ENCODE measurements around the gene CDK6.

Gene CDK6

GRCh38 chr7:92569137-92569536 is 267.2 kb downstream of the CDK6 start:
- ATAC-seq: no peak

- ATAC-seq: no peak
These were observed 268.9 kb downstream of the CDK6 start for GRCh38 chr7:92567460-92567859.

DNA sequence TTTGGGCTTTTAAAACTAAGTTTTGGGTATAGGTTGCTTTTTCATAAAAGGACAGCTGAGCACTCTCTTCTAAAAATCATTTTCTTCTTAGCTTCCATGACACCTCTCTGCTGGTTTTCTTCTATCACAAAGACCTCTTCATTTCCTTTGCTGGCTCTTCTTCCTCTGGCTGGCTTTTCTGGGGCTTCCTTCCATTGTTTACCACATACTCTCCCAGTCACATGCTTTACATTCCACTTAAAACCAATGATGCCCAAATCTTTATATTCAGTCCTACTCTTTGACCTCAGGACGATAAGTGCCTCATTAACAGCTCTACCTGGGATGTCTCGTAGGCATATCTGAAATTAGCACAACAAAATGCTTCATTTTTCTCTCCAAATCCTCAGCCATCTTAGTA is 273.0 kb downstream of the CDK6 start:
- ATAC-seq: no peak

DNA sequence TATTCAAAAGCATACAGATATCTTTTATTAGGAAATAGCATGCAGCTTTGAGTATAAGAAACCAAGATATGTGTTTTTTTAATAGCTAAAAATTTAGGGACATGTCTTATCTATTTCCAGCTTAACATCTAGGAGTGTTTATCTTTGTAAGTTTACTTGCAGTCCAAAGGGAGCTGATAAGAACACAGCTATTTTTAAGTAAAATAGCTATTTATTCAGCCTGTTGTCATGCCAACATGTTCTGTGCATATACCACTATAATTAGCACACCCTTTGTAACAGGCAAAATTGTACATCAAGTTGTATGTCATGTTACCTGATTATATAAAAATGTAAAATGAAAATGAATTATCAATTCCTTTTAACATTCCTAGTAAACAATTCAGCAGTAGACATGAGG is 275.8 kb downstream of the CDK6 start:
- ATAC-seq: no peak

DNA sequence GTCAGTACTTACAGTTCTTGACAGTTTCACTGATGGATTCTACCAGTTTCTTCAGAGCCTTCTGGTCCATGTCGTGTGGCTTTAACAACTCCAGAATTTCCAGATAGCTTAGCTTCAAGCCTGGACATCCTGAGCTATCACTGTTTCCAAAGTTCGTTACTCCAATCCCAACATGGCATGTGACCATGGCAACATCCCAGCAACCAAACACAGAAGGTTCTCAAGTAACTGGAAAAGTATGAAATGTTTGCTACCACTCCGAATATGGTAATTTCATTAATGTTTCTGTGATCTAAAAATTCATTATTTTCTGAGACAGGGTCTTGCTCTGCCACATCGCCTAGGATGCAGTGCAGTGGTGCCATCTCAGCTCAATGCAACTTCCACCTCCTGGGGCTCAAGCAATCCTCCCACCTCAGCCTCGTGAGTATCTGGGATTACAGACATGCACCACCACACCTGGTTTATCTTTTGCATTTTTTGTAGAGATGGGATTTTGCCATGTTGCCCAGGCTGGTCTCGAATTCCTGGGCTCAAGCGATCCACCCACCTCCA is 278.5 kb downstream of the CDK6 start:
- ATAC-seq: no peak

DNA sequence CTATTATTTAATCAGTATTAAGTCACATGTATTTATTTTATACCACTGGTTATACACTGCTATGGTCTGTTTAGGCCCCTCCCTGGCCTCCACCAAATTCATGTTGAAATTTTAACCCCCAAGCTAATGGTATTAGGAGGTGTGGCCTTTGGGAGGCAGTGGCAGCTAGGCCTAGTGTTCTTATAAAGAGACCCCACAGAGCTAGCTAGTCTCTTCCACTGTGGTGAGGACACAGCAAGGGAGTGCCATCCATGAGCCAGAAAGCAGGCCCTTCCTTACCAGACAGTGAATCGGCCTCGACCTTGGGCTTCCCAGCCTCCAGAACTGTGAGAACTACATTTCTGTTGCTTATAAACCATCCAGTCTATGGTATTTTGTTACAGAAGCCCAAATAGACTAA is 279.1 kb downstream of the CDK6 start:
- ATAC-seq: no peak

Measured in activated CD4-positive, CD25-positive, alpha-beta regulatory T cell treated with anti-CD3 and anti-CD28 coated beads, Interleukin-2, amount 50 U/mL, for 24 hours (primary cell).